K562 treated with DMSO at 1 percent for 24 hours (cell line): ENCODE measurements around the gene GOLGA6L26. TPM values are rescaled to one million over a fixed set of nuclear protein-coding genes. Genes with fewer than 3 reads are reported as not detected.

Source experiments
- total RNA-seq: library from RNA; unstranded; fragments of 300-600 nt; gene quantifications from 2 replicates; pipeline ENCODE4 v1.2.3, GENCODE V29; 2022; ENCODE audit warnings: low read depth; ENCODE audit not compliant: insufficient read depth

Gene GOLGA6L26
- not detected in 2 replicates for total RNA-seq

GRCh38 chr15:23334096-23334495 lies at the start of gene GOLGA6L26:
Gene GOLGA6L26, minus strand, starts transcription at chr15:23334196. Its CDS starts 61 bp downstream, at chr15:23334135.

GRCh38 chr15:23354448-23354847 lies 20.5 kb upstream of the GOLGA6L26 start, which contains the start of gene GOLGA8S:
Gene GOLGA8S, plus strand, starts transcription at chr15:23354748. Its CDS starts 62 bp downstream, at chr15:23354810.

Other genes starting within 250 kb of the GOLGA6L26 start
- gene GOLGA6L1, start 197.4 kb downstream of the GOLGA6L26 start, total RNA-seq, result not detected in 2 replicates
- not detected in 2 replicates for gene GOLGA8S, start 20.6 kb upstream of the GOLGA6L26 start, total RNA-seq
- gene GOLGA6L2, start 113.0 kb upstream of the GOLGA6L26 start, total RNA-seq, result not detected in 2 replicates
- 15.0 and 21.0 TPM in 2 replicates for gene MKRN3, start 231.5 kb upstream of the GOLGA6L26 start, total RNA-seq